ENCODE results near the gene NTM.

DNA sequence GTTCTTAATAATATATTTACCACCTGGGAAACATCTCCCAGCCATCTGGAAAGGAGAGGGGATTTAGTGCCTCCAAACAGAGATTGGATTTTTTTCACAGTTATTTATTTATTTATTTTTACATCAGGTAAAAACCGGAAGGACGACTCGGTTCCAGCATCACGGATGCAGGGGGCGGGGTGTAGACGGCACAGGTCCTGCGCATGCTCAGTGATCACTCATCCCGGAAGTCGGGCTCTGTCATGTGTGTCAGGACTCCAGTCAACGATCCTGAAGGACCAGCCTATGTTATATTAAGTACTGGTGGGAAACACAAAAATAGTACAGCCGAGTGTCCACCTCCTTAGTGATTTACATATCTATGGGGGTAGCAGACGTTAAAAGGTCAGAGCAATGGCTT lies 467.6 kb downstream of the NTM start:
- TF ChIP-seq, protein P1, sequence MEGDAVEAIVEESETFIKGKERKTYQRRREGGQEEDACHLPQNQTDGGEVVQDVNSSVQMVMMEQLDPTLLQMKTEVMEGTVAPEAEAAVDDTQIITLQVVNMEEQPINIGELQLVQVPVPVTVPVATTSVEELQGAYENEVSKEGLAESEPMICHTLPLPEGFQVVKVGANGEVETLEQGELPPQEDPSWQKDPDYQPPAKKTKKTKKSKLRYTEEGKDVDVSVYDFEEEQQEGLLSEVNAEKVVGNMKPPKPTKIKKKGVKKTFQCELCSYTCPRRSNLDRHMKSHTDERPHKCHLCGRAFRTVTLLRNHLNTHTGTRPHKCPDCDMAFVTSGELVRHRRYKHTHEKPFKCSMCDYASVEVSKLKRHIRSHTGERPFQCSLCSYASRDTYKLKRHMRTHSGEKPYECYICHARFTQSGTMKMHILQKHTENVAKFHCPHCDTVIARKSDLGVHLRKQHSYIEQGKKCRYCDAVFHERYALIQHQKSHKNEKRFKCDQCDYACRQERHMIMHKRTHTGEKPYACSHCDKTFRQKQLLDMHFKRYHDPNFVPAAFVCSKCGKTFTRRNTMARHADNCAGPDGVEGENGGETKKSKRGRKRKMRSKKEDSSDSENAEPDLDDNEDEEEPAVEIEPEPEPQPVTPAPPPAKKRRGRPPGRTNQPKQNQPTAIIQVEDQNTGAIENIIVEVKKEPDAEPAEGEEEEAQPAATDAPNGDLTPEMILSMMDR (IDR thresholded peaks at IDR 0.05): no peak
- no peak for TF ChIP-seq POLR2A (IDR thresholded peaks at IDR 0.05)

All from adrenal gland (tissue), 5 donors.